ENCODE results near the gene HPD. TPM values are rescaled to one million over a fixed set of nuclear protein-coding genes. Genes with fewer than 3 reads are reported as not detected.

HPD gene
- polyA plus RNA-seq, 3 donors: 0.19 to 0.75 TPM; not detected in 1

DNA sequence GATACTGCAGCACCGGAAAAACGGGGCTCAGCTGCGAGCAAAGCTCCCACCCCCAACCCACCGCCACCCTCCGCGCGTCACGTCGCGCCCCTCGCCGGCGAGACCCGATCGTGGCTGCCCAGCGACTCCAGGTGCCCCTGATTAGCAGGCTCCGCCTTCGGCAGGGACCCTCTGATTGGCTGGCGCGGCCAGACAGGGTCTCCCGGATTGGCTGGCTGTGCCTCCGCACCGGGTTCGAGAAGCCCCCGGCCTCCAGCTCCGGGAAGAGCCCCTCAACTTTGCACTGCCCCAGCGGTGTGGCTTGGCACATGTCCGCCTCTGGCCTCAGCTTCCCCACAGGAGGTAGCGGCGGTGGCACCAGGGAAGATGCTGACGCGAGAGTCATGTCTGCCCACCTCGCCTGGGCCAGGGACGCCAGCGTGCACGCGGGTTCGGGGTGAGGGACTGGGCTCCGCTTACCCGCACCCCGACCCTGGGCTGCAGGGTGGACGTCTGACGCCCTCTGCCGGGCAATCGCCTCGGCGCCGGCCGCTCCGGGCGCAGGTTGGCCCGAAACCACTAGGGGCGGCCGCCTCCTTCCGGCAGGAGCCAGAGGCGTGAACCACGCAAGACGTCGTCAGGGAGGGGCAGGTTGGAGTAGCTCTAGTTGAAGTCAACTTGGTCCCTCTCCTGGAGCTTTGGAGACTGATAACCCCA, 64.7 kb downstream of the HPD start:
- peaks cover 87 to 98% of the 10 kb centered on the region in 2 donors for H3K4me1 ChIP-seq (ENCODE audit: control insufficient read depth in 1 of 2, insufficient read depth in 2 of 2, low read length in 2 of 2)
- peak overlapping the region; percentile 59 to 82 (median 64) for H3K4me3 ChIP-seq (replicated peaks in 1 of 3; ENCODE audit: low read depth in 2 of 3, low read length in 3 of 3)
- H2AFZ ChIP-seq (ENCODE audit: insufficient read depth, low read depth, low read length, poor library complexity, severe bottlenecking): peak overlapping the region; percentile 85
- H3K9me3 ChIP-seq (replicated peaks in 1 of 2; ENCODE audit: control insufficient read depth in 1 of 2, insufficient read depth in 1 of 2, low read length in 2 of 2): no peaks in the 10 kb centered on the region
- no peaks in the 10 kb centered on the region for H3K27me3 ChIP-seq (ENCODE audit: control insufficient read depth in 2 of 2, insufficient read depth in 2 of 2, low read length in 2 of 2)
- peaks cover 60% of the 10 kb centered on the region for H3K79me2 ChIP-seq (ENCODE audit: insufficient read depth, low read length)
- H3K4me2 ChIP-seq (replicated peaks; ENCODE audit: extremely low read depth, low read length, poor library complexity, severe bottlenecking): peak overlapping the region; percentile 90
- Mint-ChIP-seq H3K27me3 (ENCODE audit: low read depth in 3 of 3) (peaks cover 0 to 2% (median 0%) of the 10 kb centered on the region in 3 donors), H3K9me3 (peaks cover 0 to 3% (median 0%) of the 10 kb centered on the region in 7 donors), H3K4me1 (peaks cover 67% of the 10 kb centered on the region), H3K27ac (peak overlapping the region; percentile 88 to 98 (median 93)), H3K4me3 (peak overlapping the region; percentile 81 to 89), H3K36me3 (peaks cover 26 to 44% of the 10 kb centered on the region in 2 donors)
- H3K27ac ChIP-seq (ENCODE audit: low read depth in 1 of 2, low read length in 2 of 2): peak overlapping the region; percentile 49 to 67
- peaks cover 47% of the 10 kb centered on the region for H4K20me1 ChIP-seq (ENCODE audit: insufficient read depth, low read length)
- intact Hi-C loops (cut with micrococcal nuclease): loop anchor here (1.0 to 10.0 kb wide), 7 partner anchors 18 to 291 kb away; partner anchors contain the start of genes ORAI1 (in 1 of the 2) and PSMD9 (in 1 of the 2)
- H3K9ac ChIP-seq (ENCODE audit: insufficient read depth, low read length, poor library complexity, severe bottlenecking): peak overlapping the region; percentile 81
- WGBS (ENCODE audit: insufficient coverage): 1% methylated on average over 49 of the region's 59 CpGs
- TF ChIP-seq CTCF (IDR thresholded peaks at IDR 0.05): peak; percentile 95
- H3K36me3 ChIP-seq (replicated peaks in 1 of 2; ENCODE audit: control insufficient read depth in 1 of 2, insufficient read depth in 2 of 2, low read length in 2 of 2): peaks cover 28 to 30% of the 10 kb centered on the region in 2 donors
- peak; percentile 89 to 95 (median 93) for DNase-seq

- peak within 1 kb of the TSS; percentile 90 for H3K4me2 ChIP-seq (replicated peaks; ENCODE audit: extremely low read depth, low read length, poor library complexity, severe bottlenecking)
- TF ChIP-seq CTCF (IDR thresholded peaks at IDR 0.05): no peak
- H3K27ac ChIP-seq (ENCODE audit: low read depth in 1 of 2, low read length in 2 of 2): peak within 1 kb of the TSS; percentile 49 to 67
- peak within 1 kb of the TSS; percentile 85 for H2AFZ ChIP-seq (ENCODE audit: insufficient read depth, low read depth, low read length, poor library complexity, severe bottlenecking)
- H3K9ac ChIP-seq (ENCODE audit: insufficient read depth, low read length, poor library complexity, severe bottlenecking): peak within 1 kb of the TSS; percentile 81
- DNase-seq: peak in 2 of 3 donors; percentile 57 to 65
- Mint-ChIP-seq H3K27me3 (ENCODE audit: low read depth in 3 of 3) (peaks cover 0 to 2% (median 0%) of the 10 kb centered on the region in 3 donors), H3K27ac (peak within 1 kb of the TSS; percentile 88 to 98 (median 93)), H3K4me3 (peak within 1 kb of the TSS; percentile 81 to 89), H3K9me3 (peaks cover 0 to 3% (median 0%) of the 10 kb centered on the region in 7 donors), H3K4me1 (peaks cover 67% of the 10 kb centered on the region), H3K36me3 (peaks cover 21 to 40% of the 10 kb centered on the region in 2 donors)
- intact Hi-C loops (cut with micrococcal nuclease): loop anchor here (5.0 to 10.0 kb wide), 4 partner anchors 96 to 291 kb away; partner anchors contain the start of gene ORAI1 (in 1 of the 2)
- peak within 1 kb of the TSS; percentile 59 to 82 (median 64) for H3K4me3 ChIP-seq (replicated peaks in 1 of 3; ENCODE audit: low read depth in 2 of 3, low read length in 3 of 3)
- WGBS (ENCODE audit: insufficient coverage): 0% methylated on average over 36 of the region's 36 CpGs
- peaks cover 41% of the 10 kb centered on the region for H4K20me1 ChIP-seq (ENCODE audit: insufficient read depth, low read length)
- H3K36me3 ChIP-seq (replicated peaks in 1 of 2; ENCODE audit: control insufficient read depth in 1 of 2, insufficient read depth in 2 of 2, low read length in 2 of 2): peaks cover 24 to 25% of the 10 kb centered on the region in 2 donors
- H3K9me3 ChIP-seq (replicated peaks in 1 of 2; ENCODE audit: control insufficient read depth in 1 of 2, insufficient read depth in 1 of 2, low read length in 2 of 2): no peaks in the 10 kb centered on the region
- H3K79me2 ChIP-seq (ENCODE audit: insufficient read depth, low read length): peaks cover 58% of the 10 kb centered on the region
- no peaks in the 10 kb centered on the region for H3K27me3 ChIP-seq (ENCODE audit: control insufficient read depth in 2 of 2, insufficient read depth in 2 of 2, low read length in 2 of 2)
- peaks cover 87 to 98% of the 10 kb centered on the region in 2 donors for H3K4me1 ChIP-seq (ENCODE audit: control insufficient read depth in 1 of 2, insufficient read depth in 2 of 2, low read length in 2 of 2)
Observed at GRCh38 chr12:121793440-121793837, 65.2 kb downstream of the HPD start, which contains the start of gene RHOF. RHOF (minus strand) TSS chr12:121793688; CDS start chr12:121793633, 55 bp downstream.
